NB4 (cell line): ENCODE data around the gene YTHDF2.

Experiments used
- CTCF ChIP-seq: IDR thresholded peaks from one replicate; pipeline ENCODE4 v1.5.1; 2012; ENCODE audit warnings: low read depth, low read length
- MAX ChIP-seq: IDR thresholded peaks from 2 replicates; pipeline ENCODE4 v1.6.1; 2011; ENCODE audit warnings: low read depth, low read length
- POLR2A ChIP-seq: IDR thresholded peaks from 2 replicates; pipeline ENCODE4 v1.6.1; 2011; ENCODE audit warnings: mild to moderate bottlenecking; ENCODE audit not compliant: insufficient read length; ENCODE audit errors: extremely low read depth

- TF ChIP-seq CTCF (no peak), POLR2A (no peak), MAX (no peak)
These were observed 66.9 kb downstream of the YTHDF2 start for GRCh38 chr1:28803662-28804061.
